ENCODE results near the gene SCN1B. TPM values are rescaled to one million over a fixed set of nuclear protein-coding genes. Genes with fewer than 3 reads are reported as not detected.

Gene SCN1B
- total and polyA plus RNA-seq, 10 of the 15 experiments (the other 5 are each of a cell fraction or from before 2014, with no cell fraction given), result 0.04 to 0.54 (median 0.11) TPM; not detected in 3

DNA sequence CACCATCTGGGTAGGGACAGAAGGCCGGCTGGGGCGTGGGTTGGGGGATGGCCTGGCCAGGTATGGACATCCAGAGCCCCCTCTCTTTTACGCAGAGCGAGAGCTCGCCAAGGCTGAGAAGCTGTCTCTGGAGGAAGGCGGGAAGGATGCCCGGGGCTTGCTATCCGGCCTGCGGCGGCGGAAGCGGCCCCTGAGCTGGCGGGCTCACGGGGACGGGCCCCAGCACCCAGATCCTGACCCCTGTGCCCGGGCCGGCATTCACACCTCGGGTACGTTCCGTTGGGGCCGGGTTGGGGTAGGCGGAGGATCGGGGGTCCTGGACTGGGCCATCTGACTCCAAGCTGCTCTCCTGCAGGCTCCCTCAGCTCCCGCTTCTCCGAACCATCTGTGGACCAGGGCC, 8.7 kb upstream of the SCN1B start (continued):
- TF ChIP-seq, protein P1, sequence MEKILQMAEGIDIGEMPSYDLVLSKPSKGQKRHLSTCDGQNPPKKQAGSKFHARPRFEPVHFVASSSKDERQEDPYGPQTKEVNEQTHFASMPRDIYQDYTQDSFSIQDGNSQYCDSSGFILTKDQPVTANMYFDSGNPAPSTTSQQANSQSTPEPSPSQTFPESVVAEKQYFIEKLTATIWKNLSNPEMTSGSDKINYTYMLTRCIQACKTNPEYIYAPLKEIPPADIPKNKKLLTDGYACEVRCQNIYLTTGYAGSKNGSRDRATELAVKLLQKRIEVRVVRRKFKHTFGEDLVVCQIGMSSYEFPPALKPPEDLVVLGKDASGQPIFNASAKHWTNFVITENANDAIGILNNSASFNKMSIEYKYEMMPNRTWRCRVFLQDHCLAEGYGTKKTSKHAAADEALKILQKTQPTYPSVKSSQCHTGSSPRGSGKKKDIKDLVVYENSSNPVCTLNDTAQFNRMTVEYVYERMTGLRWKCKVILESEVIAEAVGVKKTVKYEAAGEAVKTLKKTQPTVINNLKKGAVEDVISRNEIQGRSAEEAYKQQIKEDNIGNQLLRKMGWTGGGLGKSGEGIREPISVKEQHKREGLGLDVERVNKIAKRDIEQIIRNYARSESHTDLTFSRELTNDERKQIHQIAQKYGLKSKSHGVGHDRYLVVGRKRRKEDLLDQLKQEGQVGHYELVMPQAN (conservative IDR thresholded peaks at IDR 0.05), result no peak
- no peak for TF ChIP-seq SIX5 (IDR thresholded peaks at IDR 0.05; ENCODE audit: low read depth, low read length, severe bottlenecking)
- TF ChIP-seq ZZZ3 (IDR thresholded peaks at IDR 0.05; ENCODE audit: control insufficient read depth, insufficient read length, low read depth), result no peak
- TF ChIP-seq RBBP5 (conservative IDR thresholded peaks at IDR 0.05), result no peak
- TF ChIP-seq KLF5 (IDR thresholded peaks at IDR 0.05; ENCODE audit: partially characterized antibody), result no peak
- no peak for TF ChIP-seq TARDBP (IDR thresholded peaks at IDR 0.05; ENCODE audit: borderline replicate concordance)

DNA sequence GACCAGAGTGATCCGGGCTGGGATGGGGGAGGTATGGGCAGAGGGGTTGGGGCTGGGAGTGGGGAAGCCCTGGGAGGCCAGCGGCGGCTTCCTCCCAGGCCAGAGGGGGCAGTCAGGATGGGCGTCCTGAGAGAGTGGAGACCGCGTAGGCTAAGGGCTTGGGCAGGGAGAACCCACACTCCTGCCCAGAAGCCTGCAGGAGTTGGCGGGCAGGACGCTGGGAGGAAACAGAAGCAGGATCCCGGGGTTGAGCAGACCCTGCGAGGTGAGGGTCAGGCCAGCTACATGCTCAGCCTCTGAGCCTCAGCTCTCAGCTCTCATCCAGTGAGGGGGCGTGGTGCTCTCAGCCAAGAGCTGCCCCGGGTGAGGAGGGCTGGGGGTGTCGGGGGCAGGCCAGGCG, 7.8 kb upstream of the SCN1B start:
- Histone ChIP-seq H3K4me1 (ENCODE audit: control insufficient read depth, insufficient read depth, low read length) (no peaks in the 10 kb centered on the region), H4K20me1 (ENCODE audit: control insufficient read depth, insufficient read depth) (no peaks in the 10 kb centered on the region), H3K9ac (ENCODE audit: control insufficient read depth, insufficient read depth, low read length) (no peak overlapping the region), H3K9me3 (replicated peaks; ENCODE audit: control insufficient read depth, insufficient read depth, low read length) (no peaks in the 10 kb centered on the region), H2AFZ (ENCODE audit: control insufficient read depth, low read depth, low read length) (no peak overlapping the region), H3K36me3 (ENCODE audit: control insufficient read depth in 2 of 2, insufficient read depth in 2 of 2, low read length in 1 of 2) (peaks cover 12 to 36% of the 10 kb centered on the region in 2 experiments), H3K4me3 (no peak overlapping the region), H3K27ac (ENCODE audit: control insufficient read depth, insufficient read depth) (no peak overlapping the region), H3K4me2 (ENCODE audit: control insufficient read depth, insufficient read depth) (no peak overlapping the region), H3K79me2 (ENCODE audit: control insufficient read depth, insufficient read depth, low read length) (no peaks in the 10 kb centered on the region), H3K27me3 (replicated peaks in 1 of 2; ENCODE audit: control insufficient read depth in 2 of 2, insufficient read depth in 2 of 2, low read length in 1 of 2) (no peaks in the 10 kb centered on the region)
- ChIA-PET RAD21 (ENCODE audit: unreplicated experiment) (no interaction called here), SMC1A (ENCODE audit: uncharacterized antibody, unreplicated experiment) (no interaction called here), CTCF (no interaction called here), POLR2A (no interaction called here)
- in situ Hi-C loops (cut with MboI), result no loop called here
- no peak for ATAC-seq
- intact Hi-C loops (cut with micrococcal nuclease; ENCODE audit: unreplicated experiment), result no loop called here
- DNase-seq (ENCODE audit: low read depth, low spot score), result no peak
- BruUV-seq (replicated peaks), result no TSS peak
- FAIRE-seq, result no peak
- 90% methylated on average over 12 of the region's 14 CpGs for WGBS (ENCODE audit: insufficient coverage, insufficient replicate concordance, low lambda C conversion rate, missing lambda C conversion rate)
- TF ChIP-seq SPI1 (IDR thresholded peaks at IDR 0.05; ENCODE audit: borderline replicate concordance, insufficient read depth, low read depth, low read length) (no peak), ZNF217 (IDR thresholded peaks at IDR 0.05) (no peak), HDGF (IDR thresholded peaks at IDR 0.05) (no peak), CHD4 (IDR thresholded peaks at IDR 0.05) (no peak), CEBPB (IDR thresholded peaks at IDR 0.05; ENCODE audit: borderline replicate concordance in 1 of 2, low read depth in 2 of 2, low read length in 2 of 2) (no peak), RUNX3 (IDR thresholded peaks at IDR 0.05; ENCODE audit: low read length) (no peak), EGR1 (IDR thresholded peaks at IDR 0.05; ENCODE audit: borderline replicate concordance in 1 of 2, low read depth in 2 of 2, low read length in 2 of 2) (no peak), NFIC (IDR thresholded peaks at IDR 0.05; ENCODE audit: low read depth, low read length) (no peak)
- TF ChIP-seq, protein P2, sequence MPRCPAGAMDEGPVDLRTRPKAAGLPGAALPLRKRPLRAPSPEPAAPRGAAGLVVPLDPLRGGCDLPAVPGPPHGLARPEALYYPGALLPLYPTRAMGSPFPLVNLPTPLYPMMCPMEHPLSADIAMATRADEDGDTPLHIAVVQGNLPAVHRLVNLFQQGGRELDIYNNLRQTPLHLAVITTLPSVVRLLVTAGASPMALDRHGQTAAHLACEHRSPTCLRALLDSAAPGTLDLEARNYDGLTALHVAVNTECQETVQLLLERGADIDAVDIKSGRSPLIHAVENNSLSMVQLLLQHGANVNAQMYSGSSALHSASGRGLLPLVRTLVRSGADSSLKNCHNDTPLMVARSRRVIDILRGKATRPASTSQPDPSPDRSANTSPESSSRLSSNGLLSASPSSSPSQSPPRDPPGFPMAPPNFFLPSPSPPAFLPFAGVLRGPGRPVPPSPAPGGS (IDR thresholded peaks at IDR 0.05; ENCODE audit: borderline replicate concordance, insufficient read depth, low read depth, low read length, poor library complexity, severe bottlenecking), result no peak
- TF ChIP-seq, protein P3, sequence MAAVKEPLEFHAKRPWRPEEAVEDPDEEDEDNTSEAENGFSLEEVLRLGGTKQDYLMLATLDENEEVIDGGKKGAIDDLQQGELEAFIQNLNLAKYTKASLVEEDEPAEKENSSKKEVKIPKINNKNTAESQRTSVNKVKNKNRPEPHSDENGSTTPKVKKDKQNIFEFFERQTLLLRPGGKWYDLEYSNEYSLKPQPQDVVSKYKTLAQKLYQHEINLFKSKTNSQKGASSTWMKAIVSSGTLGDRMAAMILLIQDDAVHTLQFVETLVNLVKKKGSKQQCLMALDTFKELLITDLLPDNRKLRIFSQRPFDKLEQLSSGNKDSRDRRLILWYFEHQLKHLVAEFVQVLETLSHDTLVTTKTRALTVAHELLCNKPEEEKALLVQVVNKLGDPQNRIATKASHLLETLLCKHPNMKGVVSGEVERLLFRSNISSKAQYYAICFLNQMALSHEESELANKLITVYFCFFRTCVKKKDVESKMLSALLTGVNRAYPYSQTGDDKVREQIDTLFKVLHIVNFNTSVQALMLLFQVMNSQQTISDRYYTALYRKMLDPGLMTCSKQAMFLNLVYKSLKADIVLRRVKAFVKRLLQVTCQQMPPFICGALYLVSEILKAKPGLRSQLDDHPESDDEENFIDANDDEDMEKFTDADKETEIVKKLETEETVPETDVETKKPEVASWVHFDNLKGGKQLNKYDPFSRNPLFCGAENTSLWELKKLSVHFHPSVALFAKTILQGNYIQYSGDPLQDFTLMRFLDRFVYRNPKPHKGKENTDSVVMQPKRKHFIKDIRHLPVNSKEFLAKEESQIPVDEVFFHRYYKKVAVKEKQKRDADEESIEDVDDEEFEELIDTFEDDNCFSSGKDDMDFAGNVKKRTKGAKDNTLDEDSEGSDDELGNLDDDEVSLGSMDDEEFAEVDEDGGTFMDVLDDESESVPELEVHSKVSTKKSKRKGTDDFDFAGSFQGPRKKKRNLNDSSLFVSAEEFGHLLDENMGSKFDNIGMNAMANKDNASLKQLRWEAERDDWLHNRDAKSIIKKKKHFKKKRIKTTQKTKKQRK (IDR thresholded peaks at IDR 0.05; ENCODE audit: low read depth, low read length), result no peak
